ENCODE measurements around the gene CHRNA10. TPM values are rescaled to one million over a fixed set of nuclear protein-coding genes. Genes with fewer than 3 reads are reported as not detected.
A peak's percentile ranks its signal among the peaks of the same experiment; 100 is the strongest.

The CHRNA10 gene
- total RNA-seq, 3 donors from 2014 or later: 0.48 to 0.88 (median 0.66) TPM

DNA sequence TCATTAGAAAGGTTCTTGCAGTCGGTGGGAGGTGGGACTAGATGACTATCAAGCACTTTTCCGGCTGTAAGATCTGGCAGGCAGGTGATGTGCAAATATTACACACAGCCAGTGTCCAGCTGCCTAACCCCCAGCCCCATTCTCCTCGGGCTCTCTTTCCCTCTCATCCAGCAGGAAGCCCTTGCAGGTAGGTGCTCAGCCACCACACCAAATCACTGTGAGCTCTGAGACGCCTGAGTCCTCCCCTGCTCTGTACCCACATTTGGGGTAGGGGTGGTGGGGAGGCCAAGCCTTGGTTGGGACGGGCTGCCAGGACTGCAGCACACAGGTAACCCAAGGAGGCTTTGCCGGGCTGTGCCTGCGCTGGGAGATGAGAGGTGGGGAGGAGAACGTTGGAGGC is 30.0 kb downstream of the CHRNA10 start:
- no peak overlapping the region for H3K27ac ChIP-seq
- no peaks in the 10 kb centered on the region for H3K36me3 ChIP-seq
- H3K9me3 ChIP-seq: no peaks in the 10 kb centered on the region
- no peaks in the 10 kb centered on the region for H3K4me1 ChIP-seq
- H3K27me3 ChIP-seq: no peaks in the 10 kb centered on the region
- intact Hi-C loops (cut with DNase I; ENCODE audit: low total_unique reads): no loop called here
- no peak for DNase-seq (ENCODE audit: low spot score in 2 of 2)
- TF ChIP-seq, protein P1, sequence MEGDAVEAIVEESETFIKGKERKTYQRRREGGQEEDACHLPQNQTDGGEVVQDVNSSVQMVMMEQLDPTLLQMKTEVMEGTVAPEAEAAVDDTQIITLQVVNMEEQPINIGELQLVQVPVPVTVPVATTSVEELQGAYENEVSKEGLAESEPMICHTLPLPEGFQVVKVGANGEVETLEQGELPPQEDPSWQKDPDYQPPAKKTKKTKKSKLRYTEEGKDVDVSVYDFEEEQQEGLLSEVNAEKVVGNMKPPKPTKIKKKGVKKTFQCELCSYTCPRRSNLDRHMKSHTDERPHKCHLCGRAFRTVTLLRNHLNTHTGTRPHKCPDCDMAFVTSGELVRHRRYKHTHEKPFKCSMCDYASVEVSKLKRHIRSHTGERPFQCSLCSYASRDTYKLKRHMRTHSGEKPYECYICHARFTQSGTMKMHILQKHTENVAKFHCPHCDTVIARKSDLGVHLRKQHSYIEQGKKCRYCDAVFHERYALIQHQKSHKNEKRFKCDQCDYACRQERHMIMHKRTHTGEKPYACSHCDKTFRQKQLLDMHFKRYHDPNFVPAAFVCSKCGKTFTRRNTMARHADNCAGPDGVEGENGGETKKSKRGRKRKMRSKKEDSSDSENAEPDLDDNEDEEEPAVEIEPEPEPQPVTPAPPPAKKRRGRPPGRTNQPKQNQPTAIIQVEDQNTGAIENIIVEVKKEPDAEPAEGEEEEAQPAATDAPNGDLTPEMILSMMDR (IDR thresholded peaks at IDR 0.05): no peak
- TF ChIP-seq POLR2AphosphoS5 (IDR thresholded peaks at IDR 0.05): no peak
- no peak for TF ChIP-seq POLR2A (IDR thresholded peaks at IDR 0.05)
- peak overlapping the region in 1 of 3 donors; percentile 80 for H3K4me3 ChIP-seq

DNA sequence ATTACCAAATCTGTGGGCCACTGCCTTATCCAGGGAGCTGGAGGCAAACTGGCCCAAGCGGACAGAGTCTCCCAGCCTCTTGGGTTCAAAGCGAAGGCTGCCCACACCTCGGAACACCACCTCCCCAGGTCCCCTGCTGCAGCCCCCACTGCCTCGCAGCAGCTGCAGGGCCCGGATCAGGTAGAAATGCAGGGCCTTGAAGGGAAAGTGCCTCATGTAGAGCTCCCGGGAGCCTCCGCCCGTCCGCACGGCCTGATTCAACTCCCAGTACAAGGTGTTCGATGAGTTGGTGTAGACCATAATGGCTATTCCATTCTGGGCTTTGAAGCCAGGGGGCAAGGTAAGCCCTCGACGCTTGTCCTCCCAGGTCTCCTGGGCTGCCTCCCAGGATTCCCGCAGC is 31.3 kb downstream of the CHRNA10 start:
- no peak for DNase-seq (ENCODE audit: low spot score in 2 of 2)
- TF ChIP-seq, protein P1 (IDR thresholded peaks at IDR 0.05): no peak
- no peak for TF ChIP-seq POLR2A (IDR thresholded peaks at IDR 0.05)
- TF ChIP-seq POLR2AphosphoS5 (IDR thresholded peaks at IDR 0.05): no peak
- Histone ChIP-seq H3K4me3 (no peak overlapping the region), H3K4me1 (no peaks in the 10 kb centered on the region), H3K9me3 (no peaks in the 10 kb centered on the region), H3K36me3 (no peaks in the 10 kb centered on the region), H3K27ac (no peak overlapping the region), H3K27me3 (no peaks in the 10 kb centered on the region)
- intact Hi-C loops (cut with DNase I; ENCODE audit: low total_unique reads): no loop called here

GRCh38 chr11:3638513-3638912 is 32.7 kb downstream of the CHRNA10 start:
- H3K9me3 ChIP-seq: no peaks in the 10 kb centered on the region
- H3K27ac ChIP-seq: no peak overlapping the region
- H3K36me3 ChIP-seq: no peaks in the 10 kb centered on the region
- no peaks in the 10 kb centered on the region for H3K27me3 ChIP-seq
- no peaks in the 10 kb centered on the region for H3K4me1 ChIP-seq
- no peak overlapping the region for H3K4me3 ChIP-seq
- intact Hi-C loops (cut with DNase I; ENCODE audit: low total_unique reads): no loop called here
- TF ChIP-seq, protein P1 (IDR thresholded peaks at IDR 0.05): no peak
- no peak for TF ChIP-seq POLR2A (IDR thresholded peaks at IDR 0.05)
- no peak for TF ChIP-seq POLR2AphosphoS5 (IDR thresholded peaks at IDR 0.05)
- no peak for DNase-seq (ENCODE audit: low spot score in 2 of 2)

DNA sequence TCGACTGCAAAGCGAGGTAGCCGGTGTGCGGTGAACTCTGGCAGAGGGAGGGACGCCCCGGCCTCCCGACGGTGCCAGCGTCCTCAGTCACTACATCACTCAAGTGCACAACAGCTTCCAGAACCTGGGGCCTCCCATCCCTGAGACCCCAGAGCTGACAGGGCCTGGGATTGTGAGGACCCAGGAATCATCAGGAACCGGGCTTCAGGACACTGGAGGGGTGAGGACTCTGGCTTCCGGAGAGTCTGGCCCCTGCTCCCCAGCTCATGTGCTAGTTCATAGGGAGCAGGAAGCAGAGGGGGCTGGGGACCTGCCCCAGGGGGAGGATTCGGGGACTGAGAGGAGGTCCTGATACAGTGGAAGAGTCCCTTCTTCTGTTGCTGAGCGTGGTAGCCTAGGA is 34.0 kb downstream of the CHRNA10 start:
- TF ChIP-seq POLR2A (IDR thresholded peaks at IDR 0.05) (no peak), POLR2AphosphoS5 (IDR thresholded peaks at IDR 0.05) (no peak)
- TF ChIP-seq, protein P1 (IDR thresholded peaks at IDR 0.05): no peak
- DNase-seq (ENCODE audit: low spot score in 2 of 2): no peak
- Histone ChIP-seq H3K4me3 (no peak overlapping the region), H3K4me1 (no peaks in the 10 kb centered on the region), H3K9me3 (no peaks in the 10 kb centered on the region), H3K27ac (no peak overlapping the region), H3K27me3 (no peaks in the 10 kb centered on the region), H3K36me3 (no peaks in the 10 kb centered on the region)
- intact Hi-C loops (cut with DNase I; ENCODE audit: low total_unique reads): no loop called here

DNA sequence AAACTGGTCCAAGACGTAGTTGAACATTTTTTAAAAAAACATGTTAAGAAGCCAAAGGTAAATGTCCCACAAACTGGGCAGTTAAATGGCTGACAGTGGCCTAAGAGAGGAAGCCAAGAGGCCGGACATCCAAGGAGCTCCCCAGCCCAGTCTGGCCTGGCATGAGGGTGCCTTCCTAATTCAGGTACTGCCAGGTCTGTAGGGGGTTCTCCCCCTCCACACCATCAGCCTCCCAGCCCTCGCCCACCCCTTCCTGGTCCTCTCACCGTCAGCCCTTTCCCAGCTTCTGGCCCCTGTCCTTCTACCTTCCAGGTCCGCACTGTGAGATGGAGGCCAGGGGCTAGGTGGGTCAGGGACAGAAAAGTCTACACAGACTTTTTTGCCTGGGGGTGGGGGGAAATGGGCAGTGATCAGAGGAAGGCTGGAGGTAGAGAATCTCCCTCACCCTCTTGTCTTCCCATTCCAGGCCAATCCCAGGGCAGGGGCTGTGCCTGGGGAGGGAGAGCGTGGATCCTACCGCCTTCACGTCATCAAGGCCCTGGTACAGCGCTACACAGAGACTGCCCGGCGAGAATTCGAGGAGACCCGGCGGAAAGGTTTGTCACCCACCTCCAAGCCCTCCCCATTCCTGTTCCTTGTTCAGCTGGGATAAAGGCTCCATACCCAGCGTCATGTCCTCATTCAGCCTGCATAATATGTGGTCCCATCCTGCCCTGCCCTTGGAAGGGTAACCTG is 35.4 kb downstream of the CHRNA10 start:
- TF ChIP-seq, protein P1 (IDR thresholded peaks at IDR 0.05): no peak
- TF ChIP-seq POLR2AphosphoS5 (IDR thresholded peaks at IDR 0.05) (no peak), POLR2A (IDR thresholded peaks at IDR 0.05) (no peak)
- H3K27me3 ChIP-seq: no peaks in the 10 kb centered on the region
- H3K4me1 ChIP-seq: no peaks in the 10 kb centered on the region
- DNase-seq (ENCODE audit: low spot score in 2 of 2): no peak
- intact Hi-C loops (cut with DNase I; ENCODE audit: low total_unique reads): no loop called here
- H3K9me3 ChIP-seq: no peaks in the 10 kb centered on the region
- H3K36me3 ChIP-seq: no peaks in the 10 kb centered on the region
- H3K4me3 ChIP-seq: no peak overlapping the region
- no peak overlapping the region for H3K27ac ChIP-seq

Data from breast epithelium (tissue), 4 donors.